GM23338 (cell line): ENCODE results near the gene ROBO1.

Experiments used
- CREB1 ChIP-seq: fragments of 250-450 bp; sonication (Bioruptor Pico); IDR thresholded peaks from 2 replicates; pipeline ENCODE4 v1.5.0; 2020; ENCODE audit warnings: low read depth, mild to moderate bottlenecking, moderate library complexity
- EZH2 ChIP-seq: fragments of 200-600 bp; sonication (generic); IDR thresholded peaks from one replicate; pipeline ENCODE4 v1.8.0; 2017; ENCODE audit warnings: antibody characterized with exemption, mild to moderate bottlenecking, low read depth; ENCODE audit not compliant: unreplicated experiment
- EZH2phosphoT487 ChIP-seq: fragments of 200-600 bp; sonication (generic); IDR thresholded peaks from one replicate; pipeline ENCODE4 v1.8.1; 2018; ENCODE audit warnings: antibody characterized with exemption; ENCODE audit not compliant: unreplicated experiment
- JUNB ChIP-seq: IDR thresholded peaks from one replicate; pipeline ENCODE4 v1.6.1; 2016; ENCODE audit warnings: antibody characterized with exemption; ENCODE audit not compliant: unreplicated experiment
- NANOG ChIP-seq: IDR thresholded peaks from 2 replicates; pipeline ENCODE4 v1.6.1; 2016; ENCODE audit warnings: antibody characterized with exemption, borderline replicate concordance
- POLR2AphosphoS5 ChIP-seq: IDR thresholded peaks from 2 replicates; pipeline ENCODE4 v1.6.1; 2016; ENCODE audit warnings: antibody characterized with exemption, low read depth
- STAT1 ChIP-seq: IDR thresholded peaks from one replicate; pipeline ENCODE4 v1.6.1; 2016; ENCODE audit warnings: antibody characterized with exemption; ENCODE audit not compliant: unreplicated experiment
- ZNF114 ChIP-seq: fragments of 250-450 bp; sonication (Bioruptor Pico); IDR thresholded peaks from 2 replicates; pipeline ENCODE4 v1.5.0; 2020; ENCODE audit warnings: mild to moderate bottlenecking, moderate library complexity
- ZNF331 ChIP-seq: fragments of 250-450 bp; sonication (Bioruptor Pico); IDR thresholded peaks from 2 replicates; pipeline ENCODE4 v1.5.0; 2020; ENCODE audit warnings: low read depth, mild to moderate bottlenecking, moderate library complexity
- TF ChIP-seq, protein P1 (sequence below), 2 experiments: fragments of 200-600 bp in 1 of 2; sonication (generic) in 1 of 2; conservative IDR thresholded peaks; 2 replicates each; pipeline versions ENCODE4 v1.5.1 to v1.6.1; 2016 to 2017; ENCODE audit warnings: antibody characterized with exemption in 2 of 2, low read depth in 2 of 2, mild to moderate bottlenecking in 2 of 2, moderate library complexity in 1 of 2
- TF ChIP-seq, protein P2 (sequence below): IDR thresholded peaks from one replicate; pipeline ENCODE4 v1.6.1; 2018; ENCODE audit warnings: antibody characterized with exemption; ENCODE audit not compliant: unreplicated experiment
- TF ChIP-seq, protein P3 (sequence below): IDR thresholded peaks from 2 replicates; pipeline ENCODE4 v1.6.1; 2016; ENCODE audit warnings: antibody characterized with exemption
- TF ChIP-seq, protein P4 (sequence below): fragments of 250-450 bp; sonication (Bioruptor Pico); IDR thresholded peaks from 2 replicates; pipeline ENCODE4 v1.5.0; 2020; ENCODE audit warnings: mild to moderate bottlenecking, moderate library complexity

DNA sequence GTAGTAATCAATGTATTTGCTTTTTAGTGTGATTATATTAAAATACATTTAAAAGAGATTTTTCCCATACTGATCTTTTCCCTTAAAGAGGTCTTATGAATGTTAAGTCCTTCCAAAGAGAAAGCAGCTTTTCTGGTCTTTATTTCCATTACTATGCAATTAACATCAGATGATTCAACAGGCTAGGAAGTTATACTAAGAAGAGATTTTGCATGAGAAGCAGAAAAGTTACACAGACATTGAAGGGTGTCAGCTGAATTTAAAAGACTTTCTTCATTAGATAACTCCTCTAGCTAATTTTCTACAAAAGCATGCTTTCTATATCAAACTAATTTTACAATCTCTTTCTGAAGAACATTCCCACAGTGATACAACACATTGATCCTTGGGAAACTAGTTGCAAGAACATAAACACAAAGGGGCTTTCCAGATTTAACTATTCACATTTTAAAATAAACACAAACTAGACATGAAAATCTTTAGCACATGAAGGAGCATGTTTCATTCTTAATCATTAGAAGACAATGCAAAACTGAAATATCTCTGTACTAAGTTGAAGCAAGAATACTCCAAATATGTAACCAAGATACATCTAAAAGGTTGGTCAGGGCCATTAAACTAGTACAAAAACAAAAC, 965.8 kb downstream of the ROBO1 start:
- TF ChIP-seq EZH2 (no peak), POLR2AphosphoS5 (no peak), EZH2phosphoT487 (no peak), CREB1 (CRISPR knock-in tag) (no peak), ZNF114 (CRISPR knock-in tag) (no peak), ZNF331 (CRISPR knock-in tag) (no peak), JUNB (no peak), STAT1 (no peak), NANOG (no peak)
- TF ChIP-seq, protein P1, sequence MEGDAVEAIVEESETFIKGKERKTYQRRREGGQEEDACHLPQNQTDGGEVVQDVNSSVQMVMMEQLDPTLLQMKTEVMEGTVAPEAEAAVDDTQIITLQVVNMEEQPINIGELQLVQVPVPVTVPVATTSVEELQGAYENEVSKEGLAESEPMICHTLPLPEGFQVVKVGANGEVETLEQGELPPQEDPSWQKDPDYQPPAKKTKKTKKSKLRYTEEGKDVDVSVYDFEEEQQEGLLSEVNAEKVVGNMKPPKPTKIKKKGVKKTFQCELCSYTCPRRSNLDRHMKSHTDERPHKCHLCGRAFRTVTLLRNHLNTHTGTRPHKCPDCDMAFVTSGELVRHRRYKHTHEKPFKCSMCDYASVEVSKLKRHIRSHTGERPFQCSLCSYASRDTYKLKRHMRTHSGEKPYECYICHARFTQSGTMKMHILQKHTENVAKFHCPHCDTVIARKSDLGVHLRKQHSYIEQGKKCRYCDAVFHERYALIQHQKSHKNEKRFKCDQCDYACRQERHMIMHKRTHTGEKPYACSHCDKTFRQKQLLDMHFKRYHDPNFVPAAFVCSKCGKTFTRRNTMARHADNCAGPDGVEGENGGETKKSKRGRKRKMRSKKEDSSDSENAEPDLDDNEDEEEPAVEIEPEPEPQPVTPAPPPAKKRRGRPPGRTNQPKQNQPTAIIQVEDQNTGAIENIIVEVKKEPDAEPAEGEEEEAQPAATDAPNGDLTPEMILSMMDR (conservative IDR thresholded peaks at IDR 0.05; ENCODE audit: low read depth in 2 of 2) = no peak
- TF ChIP-seq, protein P2, sequence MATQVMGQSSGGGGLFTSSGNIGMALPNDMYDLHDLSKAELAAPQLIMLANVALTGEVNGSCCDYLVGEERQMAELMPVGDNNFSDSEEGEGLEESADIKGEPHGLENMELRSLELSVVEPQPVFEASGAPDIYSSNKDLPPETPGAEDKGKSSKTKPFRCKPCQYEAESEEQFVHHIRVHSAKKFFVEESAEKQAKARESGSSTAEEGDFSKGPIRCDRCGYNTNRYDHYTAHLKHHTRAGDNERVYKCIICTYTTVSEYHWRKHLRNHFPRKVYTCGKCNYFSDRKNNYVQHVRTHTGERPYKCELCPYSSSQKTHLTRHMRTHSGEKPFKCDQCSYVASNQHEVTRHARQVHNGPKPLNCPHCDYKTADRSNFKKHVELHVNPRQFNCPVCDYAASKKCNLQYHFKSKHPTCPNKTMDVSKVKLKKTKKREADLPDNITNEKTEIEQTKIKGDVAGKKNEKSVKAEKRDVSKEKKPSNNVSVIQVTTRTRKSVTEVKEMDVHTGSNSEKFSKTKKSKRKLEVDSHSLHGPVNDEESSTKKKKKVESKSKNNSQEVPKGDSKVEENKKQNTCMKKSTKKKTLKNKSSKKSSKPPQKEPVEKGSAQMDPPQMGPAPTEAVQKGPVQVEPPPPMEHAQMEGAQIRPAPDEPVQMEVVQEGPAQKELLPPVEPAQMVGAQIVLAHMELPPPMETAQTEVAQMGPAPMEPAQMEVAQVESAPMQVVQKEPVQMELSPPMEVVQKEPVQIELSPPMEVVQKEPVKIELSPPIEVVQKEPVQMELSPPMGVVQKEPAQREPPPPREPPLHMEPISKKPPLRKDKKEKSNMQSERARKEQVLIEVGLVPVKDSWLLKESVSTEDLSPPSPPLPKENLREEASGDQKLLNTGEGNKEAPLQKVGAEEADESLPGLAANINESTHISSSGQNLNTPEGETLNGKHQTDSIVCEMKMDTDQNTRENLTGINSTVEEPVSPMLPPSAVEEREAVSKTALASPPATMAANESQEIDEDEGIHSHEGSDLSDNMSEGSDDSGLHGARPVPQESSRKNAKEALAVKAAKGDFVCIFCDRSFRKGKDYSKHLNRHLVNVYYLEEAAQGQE = no peak
- TF ChIP-seq, protein P3, sequence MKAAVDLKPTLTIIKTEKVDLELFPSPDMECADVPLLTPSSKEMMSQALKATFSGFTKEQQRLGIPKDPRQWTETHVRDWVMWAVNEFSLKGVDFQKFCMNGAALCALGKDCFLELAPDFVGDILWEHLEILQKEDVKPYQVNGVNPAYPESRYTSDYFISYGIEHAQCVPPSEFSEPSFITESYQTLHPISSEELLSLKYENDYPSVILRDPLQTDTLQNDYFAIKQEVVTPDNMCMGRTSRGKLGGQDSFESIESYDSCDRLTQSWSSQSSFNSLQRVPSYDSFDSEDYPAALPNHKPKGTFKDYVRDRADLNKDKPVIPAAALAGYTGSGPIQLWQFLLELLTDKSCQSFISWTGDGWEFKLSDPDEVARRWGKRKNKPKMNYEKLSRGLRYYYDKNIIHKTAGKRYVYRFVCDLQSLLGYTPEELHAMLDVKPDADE = no peak
- TF ChIP-seq, protein P4, sequence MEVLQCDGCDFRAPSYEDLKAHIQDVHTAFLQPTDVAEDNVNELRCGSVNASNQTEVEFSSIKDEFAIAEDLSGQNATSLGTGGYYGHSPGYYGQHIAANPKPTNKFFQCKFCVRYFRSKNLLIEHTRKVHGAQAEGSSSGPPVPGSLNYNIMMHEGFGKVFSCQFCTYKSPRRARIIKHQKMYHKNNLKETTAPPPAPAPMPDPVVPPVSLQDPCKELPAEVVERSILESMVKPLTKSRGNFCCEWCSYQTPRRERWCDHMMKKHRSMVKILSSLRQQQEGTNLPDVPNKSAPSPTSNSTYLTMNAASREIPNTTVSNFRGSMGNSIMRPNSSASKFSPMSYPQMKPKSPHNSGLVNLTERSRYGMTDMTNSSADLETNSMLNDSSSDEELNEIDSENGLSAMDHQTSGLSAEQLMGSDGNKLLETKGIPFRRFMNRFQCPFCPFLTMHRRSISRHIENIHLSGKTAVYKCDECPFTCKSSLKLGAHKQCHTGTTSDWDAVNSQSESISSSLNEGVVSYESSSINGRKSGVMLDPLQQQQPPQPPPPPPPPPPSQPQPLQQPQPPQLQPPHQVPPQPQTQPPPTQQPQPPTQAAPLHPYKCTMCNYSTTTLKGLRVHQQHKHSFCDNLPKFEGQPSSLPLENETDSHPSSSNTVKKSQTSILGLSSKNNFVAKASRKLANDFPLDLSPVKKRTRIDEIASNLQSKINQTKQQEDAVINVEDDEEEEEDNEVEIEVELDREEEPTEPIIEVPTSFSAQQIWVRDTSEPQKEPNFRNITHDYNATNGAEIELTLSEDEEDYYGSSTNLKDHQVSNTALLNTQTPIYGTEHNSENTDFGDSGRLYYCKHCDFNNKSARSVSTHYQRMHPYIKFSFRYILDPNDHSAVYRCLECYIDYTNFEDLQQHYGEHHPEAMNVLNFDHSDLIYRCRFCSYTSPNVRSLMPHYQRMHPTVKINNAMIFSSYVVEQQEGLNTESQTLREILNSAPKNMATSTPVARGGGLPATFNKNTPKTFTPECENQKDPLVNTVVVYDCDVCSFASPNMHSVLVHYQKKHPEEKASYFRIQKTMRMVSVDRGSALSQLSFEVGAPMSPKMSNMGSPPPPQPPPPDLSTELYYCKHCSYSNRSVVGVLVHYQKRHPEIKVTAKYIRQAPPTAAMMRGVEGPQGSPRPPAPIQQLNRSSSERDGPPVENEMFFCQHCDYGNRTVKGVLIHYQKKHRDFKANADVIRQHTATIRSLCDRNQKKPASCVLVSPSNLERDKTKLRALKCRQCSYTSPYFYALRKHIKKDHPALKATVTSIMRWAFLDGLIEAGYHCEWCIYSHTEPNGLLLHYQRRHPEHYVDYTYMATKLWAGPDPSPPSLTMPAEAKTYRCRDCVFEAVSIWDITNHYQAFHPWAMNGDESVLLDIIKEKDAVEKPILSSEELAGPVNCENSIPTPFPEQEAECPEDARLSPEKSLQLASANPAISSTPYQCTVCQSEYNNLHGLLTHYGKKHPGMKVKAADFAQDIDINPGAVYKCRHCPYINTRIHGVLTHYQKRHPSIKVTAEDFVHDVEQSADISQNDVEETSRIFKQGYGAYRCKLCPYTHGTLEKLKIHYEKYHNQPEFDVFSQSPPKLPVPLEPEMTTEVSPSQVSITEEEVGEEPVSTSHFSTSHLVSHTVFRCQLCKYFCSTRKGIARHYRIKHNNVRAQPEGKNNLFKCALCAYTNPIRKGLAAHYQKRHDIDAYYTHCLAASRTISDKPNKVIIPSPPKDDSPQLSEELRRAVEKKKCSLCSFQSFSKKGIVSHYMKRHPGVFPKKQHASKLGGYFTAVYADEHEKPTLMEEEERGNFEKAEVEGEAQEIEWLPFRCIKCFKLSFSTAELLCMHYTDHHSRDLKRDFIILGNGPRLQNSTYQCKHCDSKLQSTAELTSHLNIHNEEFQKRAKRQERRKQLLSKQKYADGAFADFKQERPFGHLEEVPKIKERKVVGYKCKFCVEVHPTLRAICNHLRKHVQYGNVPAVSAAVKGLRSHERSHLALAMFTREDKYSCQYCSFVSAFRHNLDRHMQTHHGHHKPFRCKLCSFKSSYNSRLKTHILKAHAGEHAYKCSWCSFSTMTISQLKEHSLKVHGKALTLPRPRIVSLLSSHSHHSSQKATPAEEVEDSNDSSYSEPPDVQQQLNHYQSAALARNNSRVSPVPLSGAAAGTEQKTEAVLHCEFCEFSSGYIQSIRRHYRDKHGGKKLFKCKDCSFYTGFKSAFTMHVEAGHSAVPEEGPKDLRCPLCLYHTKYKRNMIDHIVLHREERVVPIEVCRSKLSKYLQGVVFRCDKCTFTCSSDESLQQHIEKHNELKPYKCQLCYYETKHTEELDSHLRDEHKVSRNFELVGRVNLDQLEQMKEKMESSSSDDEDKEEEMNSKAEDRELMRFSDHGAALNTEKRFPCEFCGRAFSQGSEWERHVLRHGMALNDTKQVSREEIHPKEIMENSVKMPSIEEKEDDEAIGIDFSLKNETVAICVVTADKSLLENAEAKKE = no peak
